HepG2 (cell line): ENCODE results near the gene LHX1. TPM values are rescaled to one million over a fixed set of nuclear protein-coding genes. Genes with fewer than 3 reads are reported as not detected.

ENCODE experiments used
- ATAC-seq: fragments of 200-7000 bp; cut with Tn5 transposase; 3 replicates; pipeline ENCODE4 v1.9.1; 2020; ENCODE audit warnings: mild to moderate bottlenecking, moderate library complexity
- BruUV-seq: library from RNA; stranded (reverse); fragments of 400-500 nt; replicated peaks from 2 replicates; lab custom pipeline; 2021; lab: Mats Ljungman, UMichigan
- CTCF ChIA-PET: fragments of 300-600 bp; formaldehyde crosslinking; extraction: SDS; loops from one replicate; lab custom pipeline; 2021; ENCODE audit warnings: low total read pairs, inconsistent platforms, low intra/inter-chr PET ratio; lab: Yijun Ruan, JAX
- POLR2A ChIA-PET: fragments of 350-600 bp; sonication (Branson Sonifier 250); formaldehyde crosslinking; loops from one replicate; lab custom pipeline; 2020; ENCODE audit warnings: antibody characterized with exemption, inconsistent platforms; lab: Yijun Ruan, JAX
- DNase-seq: peaks from one replicate; pipeline ENCODE4 v3.0.0-alpha.2; 2015; ENCODE audit warnings: low spot score
- FAIRE-seq: peaks from 3 replicates; lab custom pipeline; 2011; peaks lifted over from hg19 to GRCh38; lab: Jason Lieb, UNC
- H2AFZ ChIP-seq: one replicate; pipeline ENCODE4 v1.6.1; 2011; ENCODE audit warnings: low read length, inconsistent platforms
- H3K27ac ChIP-seq: fragments of 300-600 bp; 3 replicates; pipeline ENCODE4 v1.8.0; 2011; ENCODE audit warnings: mixed run types, mild to moderate bottlenecking, mixed read lengths, low read length, inconsistent platforms; ENCODE audit not compliant: insufficient read depth; ENCODE audit errors: extremely low read length
- H3K27me3 ChIP-seq, 2 experiments: fragments of 200-600 bp in 1 of 2; 2 replicates in 1 of 2; 3 replicates in 1 of 2; pipeline versions ENCODE4 v1.6.0 to v1.8.0; 2011; ENCODE audit warnings: low read length in 2 of 2, mild to moderate bottlenecking in 2 of 2, moderate library complexity in 2 of 2, inconsistent platforms in 1 of 2; ENCODE audit not compliant: insufficient read depth in 2 of 2, control insufficient read depth in 1 of 2
- H3K36me3 ChIP-seq, 2 experiments: fragments of 200-600 bp in 1 of 2; replicated peaks in 1 of 2; 2 replicates in 1 of 2; 3 replicates in 1 of 2; pipeline versions ENCODE4 v1.5.1 to v1.8.0; 2011; ENCODE audit warnings: low read length in 2 of 2, inconsistent platforms in 1 of 2; ENCODE audit not compliant: insufficient read depth in 2 of 2, control insufficient read depth in 1 of 2
- H3K4me1 ChIP-seq: 2 replicates; pipeline ENCODE4 v1.5.1; 2012; ENCODE audit warnings: low read length, inconsistent platforms; ENCODE audit not compliant: insufficient read depth
- H3K4me2 ChIP-seq: 2 replicates; pipeline ENCODE4 v1.6.0; 2011; ENCODE audit warnings: low read depth, low read length, inconsistent platforms
- H3K4me3 ChIP-seq, 3 experiments: fragments of 200-600 bp in 1 of 3; sonication (generic), shearing (Covaris generic) in 1 of 3; replicated peaks in 1 of 3; 2 replicates each; pipeline ENCODE4 v1.5.1; 2011 to 2016; ENCODE audit warnings: low read length in 3 of 3, inconsistent platforms in 2 of 3, low read depth in 2 of 3, mild to moderate bottlenecking in 2 of 3, control low read depth in 1 of 3, mixed read lengths in 1 of 3; ENCODE audit not compliant: insufficient read depth in 1 of 3
- H3K79me2 ChIP-seq: one replicate; pipeline ENCODE4 v1.6.1; 2011; ENCODE audit warnings: low read length, inconsistent platforms; ENCODE audit not compliant: insufficient read depth
- H3K9ac ChIP-seq: 2 replicates; pipeline ENCODE4 v1.6.0; 2011; ENCODE audit warnings: mild to moderate bottlenecking, low read depth, low read length, inconsistent platforms; ENCODE audit not compliant: insufficient read depth
- H3K9me3 ChIP-seq: 2 replicates; pipeline ENCODE4 v1.5.1; 2012; ENCODE audit warnings: mild to moderate bottlenecking, low read length
- H4K20me1 ChIP-seq: 2 replicates; pipeline ENCODE4 v1.6.0; 2011; ENCODE audit warnings: inconsistent platforms, mild to moderate bottlenecking, low read length, moderate library complexity; ENCODE audit not compliant: insufficient read depth
- NCOA2 ChIP-seq: sonication (generic); formaldehyde crosslinking; IDR thresholded peaks from 2 replicates; pipeline ENCODE4 v1.8.0; 2022; ENCODE audit warnings: inconsistent platforms
- SSRP1 ChIP-seq: IDR thresholded peaks from 2 replicates; pipeline ENCODE4 v1.6.1; 2016; ENCODE audit warnings: control low read depth
- ZNF670 ChIP-seq: sonication (generic); formaldehyde crosslinking; IDR thresholded peaks from 2 replicates; pipeline ENCODE4 v1.8.0; 2022; ENCODE audit warnings: mild to moderate bottlenecking, missing genetic modification reagents, borderline replicate concordance
- ZNF75D ChIP-seq: sonication (generic); formaldehyde crosslinking; IDR thresholded peaks from 2 replicates; pipeline ENCODE4 v1.8.1; 2023; ENCODE audit warnings: missing genetic modification reagents, mild to moderate bottlenecking, borderline replicate concordance
- whole genome bisulfite sequencing: methylation state at CpG from one replicate; pipeline ENCODE4 v1.1.6; 2017; ENCODE audit warnings: low lambda C conversion rate; 5-methylcytosine and 5-hydroxymethylcytosine counted together
- in situ Hi-C: cut with HindIII; loops from 2 replicates; pipeline ENCODE4 v1.10.0; 2017; ENCODE audit warnings: low pct_unique_long_range_greater_than_20kb; ENCODE audit not compliant: extremely low pct_ligation_motif_present
- intact Hi-C: fragments of 100-400 bp; cut with micrococcal nuclease; formaldehyde crosslinking; loops from one replicate; pipeline ENCODE4 v1.10.0; 2022; ENCODE audit not compliant: unreplicated experiment
- polyA plus RNA-seq, 8 experiments: library from polyadenylated mRNA; depleted of rRNA in 3 of 8; stranded (reverse) in 7 of 8; unstranded in 1 of 8; fragments of >200 nt; fragmentation: Illumina TruSeq in 4 of 8; extraction: Trizol in 4 of 8; gene quantifications; 2 replicates each; pipeline versions ENCODE4 v1.2.1 to v1.2.3, GENCODE V29; 2011 to 2016; ENCODE audit warnings: low read depth in 4 of 8, missing spikeins in 1 of 8, mixed read lengths in 1 of 8; ENCODE audit not compliant: insufficient read depth in 1 of 8
- total RNA-seq, 5 experiments: library from RNA; depleted of rRNA; stranded (reverse); fragments of >200 nt; fragmentation: Illumina TruSeq; extraction: Trizol; gene quantifications; 2 replicates each; pipeline ENCODE4 v1.2.3, GENCODE V29; 2016; ENCODE audit warnings: low read depth in 1 of 5
- TF ChIP-seq, protein P1 (sequence below): sonication (generic); formaldehyde crosslinking; IDR thresholded peaks from 2 replicates; pipeline ENCODE4 v1.4.0; 2020; ENCODE audit warnings: missing genetic modification reagents
- TF ChIP-seq, protein P2 (sequence below): sonication (generic); formaldehyde crosslinking; conservative IDR thresholded peaks from 2 replicates; pipeline ENCODE4 v1.4.0; 2020; ENCODE audit warnings: missing genetic modification reagents

Gene LHX1
- total and polyA plus RNA-seq, 2 of the 13 experiments (the other 11 are each of a cell fraction or from before 2014, with no cell fraction given), result not detected

DNA sequence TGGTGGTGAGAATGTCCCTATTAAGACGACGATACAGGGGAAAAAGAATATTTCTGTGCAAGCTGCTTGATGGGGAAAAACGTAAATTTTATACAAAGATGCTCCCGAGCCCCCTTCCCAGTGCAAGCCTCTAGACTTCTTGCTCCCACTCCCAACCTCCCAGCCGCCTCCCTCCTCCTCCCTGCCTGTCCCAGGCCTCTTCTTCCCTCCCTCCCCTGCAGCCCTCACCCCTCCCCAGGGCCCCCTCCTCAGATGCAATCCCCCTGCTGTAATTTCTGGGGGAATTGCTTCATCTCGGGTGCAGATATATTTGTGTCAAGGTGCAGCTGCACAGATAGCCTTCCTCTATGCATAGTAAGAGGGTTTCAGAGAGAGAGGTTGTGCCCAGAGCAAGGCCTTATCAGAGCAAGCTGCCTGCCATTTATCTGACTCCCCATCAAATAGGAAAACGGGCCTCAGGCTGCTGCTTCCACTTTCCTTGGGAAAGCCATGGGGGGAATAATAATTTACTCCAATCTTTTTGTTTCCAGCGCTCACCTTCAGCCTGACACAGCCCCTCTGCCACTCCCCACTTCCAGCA, 47.4 kb upstream of the LHX1 start:
- no peaks in the 10 kb centered on the region for H3K79me2 ChIP-seq
- 14% methylated on average over 8 of the region's 8 CpGs for WGBS
- H3K9ac ChIP-seq, result no peak overlapping the region
- H3K36me3 ChIP-seq, result no peaks in the 10 kb centered on the region
- H3K27ac ChIP-seq, result no peak overlapping the region
- peaks cover 1 to 5% of the 10 kb centered on the region in 2 experiments; a peak in 3 of 5 replicates for H3K27me3 ChIP-seq
- no peak overlapping the region for H3K4me3 ChIP-seq
- intact Hi-C loops (no loop called here), in situ Hi-C loops (loop anchor here (10.0 kb wide), 1 partner anchor 155 kb away; no protein-coding TSS in a partner anchor)
- DNase-seq (no peak), ATAC-seq (no peak), FAIRE-seq (no peak)
- H3K4me2 ChIP-seq, result no peak overlapping the region
- no peaks in the 10 kb centered on the region for H4K20me1 ChIP-seq
- ChIA-PET CTCF (no interaction called here), POLR2A (no interaction called here)
- no TSS peak for BruUV-seq
- no peaks in the 10 kb centered on the region for H3K9me3 ChIP-seq
- peaks cover 20% of the 10 kb centered on the region for H3K4me1 ChIP-seq
- no peak for TF ChIP-seq NCOA2 (CRISPR knock-in tag)
- TF ChIP-seq, protein P1, sequence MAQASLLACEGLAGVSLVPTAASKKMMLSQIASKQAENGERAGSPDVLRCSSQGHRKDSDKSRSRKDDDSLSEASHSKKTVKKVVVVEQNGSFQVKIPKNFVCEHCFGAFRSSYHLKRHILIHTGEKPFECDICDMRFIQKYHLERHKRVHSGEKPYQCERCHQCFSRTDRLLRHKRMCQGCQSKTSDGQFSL (CRISPR knock-in tag), result no peak
- TF ChIP-seq, protein P2, sequence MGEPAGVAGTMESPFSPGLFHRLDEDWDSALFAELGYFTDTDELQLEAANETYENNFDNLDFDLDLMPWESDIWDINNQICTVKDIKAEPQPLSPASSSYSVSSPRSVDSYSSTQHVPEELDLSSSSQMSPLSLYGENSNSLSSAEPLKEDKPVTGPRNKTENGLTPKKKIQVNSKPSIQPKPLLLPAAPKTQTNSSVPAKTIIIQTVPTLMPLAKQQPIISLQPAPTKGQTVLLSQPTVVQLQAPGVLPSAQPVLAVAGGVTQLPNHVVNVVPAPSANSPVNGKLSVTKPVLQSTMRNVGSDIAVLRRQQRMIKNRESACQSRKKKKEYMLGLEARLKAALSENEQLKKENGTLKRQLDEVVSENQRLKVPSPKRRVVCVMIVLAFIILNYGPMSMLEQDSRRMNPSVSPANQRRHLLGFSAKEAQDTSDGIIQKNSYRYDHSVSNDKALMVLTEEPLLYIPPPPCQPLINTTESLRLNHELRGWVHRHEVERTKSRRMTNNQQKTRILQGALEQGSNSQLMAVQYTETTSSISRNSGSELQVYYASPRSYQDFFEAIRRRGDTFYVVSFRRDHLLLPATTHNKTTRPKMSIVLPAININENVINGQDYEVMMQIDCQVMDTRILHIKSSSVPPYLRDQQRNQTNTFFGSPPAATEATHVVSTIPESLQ (CRISPR knock-in tag), result no peak
- TF ChIP-seq ZNF75D (CRISPR knock-in tag), result no peak
- TF ChIP-seq SSRP1 (CRISPR knock-in tag), result no peak
- no peak for TF ChIP-seq ZNF670
- no peak overlapping the region for H2AFZ ChIP-seq
